SU-DHL-6 (cell line): ENCODE measurements around the gene FOXC2.

Experiments
- CTCF ChIP-seq: fragments of 200-600 bp; sonication (generic); IDR thresholded peaks from one replicate; pipeline ENCODE4 v1.5.1; 2017; ENCODE audit warnings: antibody characterized with exemption, mild to moderate bottlenecking, low read length, moderate library complexity; ENCODE audit not compliant: insufficient read depth, poor library complexity, severe bottlenecking
- EZH2phosphoT487 ChIP-seq: fragments of 200-600 bp; sonication (generic), shearing (Covaris generic); conservative IDR thresholded peaks from 2 replicates; pipeline ENCODE4 v1.6.1; 2018; ENCODE audit warnings: mild to moderate bottlenecking, antibody characterized with exemption, low read length, moderate library complexity, mixed read lengths

GRCh38 chr16:86585821-86586611, 19.4 kb downstream of the FOXC2 start:
- TF ChIP-seq CTCF: no peak
- no peak for TF ChIP-seq EZH2phosphoT487
